ENCODE data around the gene TSPAN11.

DNA sequence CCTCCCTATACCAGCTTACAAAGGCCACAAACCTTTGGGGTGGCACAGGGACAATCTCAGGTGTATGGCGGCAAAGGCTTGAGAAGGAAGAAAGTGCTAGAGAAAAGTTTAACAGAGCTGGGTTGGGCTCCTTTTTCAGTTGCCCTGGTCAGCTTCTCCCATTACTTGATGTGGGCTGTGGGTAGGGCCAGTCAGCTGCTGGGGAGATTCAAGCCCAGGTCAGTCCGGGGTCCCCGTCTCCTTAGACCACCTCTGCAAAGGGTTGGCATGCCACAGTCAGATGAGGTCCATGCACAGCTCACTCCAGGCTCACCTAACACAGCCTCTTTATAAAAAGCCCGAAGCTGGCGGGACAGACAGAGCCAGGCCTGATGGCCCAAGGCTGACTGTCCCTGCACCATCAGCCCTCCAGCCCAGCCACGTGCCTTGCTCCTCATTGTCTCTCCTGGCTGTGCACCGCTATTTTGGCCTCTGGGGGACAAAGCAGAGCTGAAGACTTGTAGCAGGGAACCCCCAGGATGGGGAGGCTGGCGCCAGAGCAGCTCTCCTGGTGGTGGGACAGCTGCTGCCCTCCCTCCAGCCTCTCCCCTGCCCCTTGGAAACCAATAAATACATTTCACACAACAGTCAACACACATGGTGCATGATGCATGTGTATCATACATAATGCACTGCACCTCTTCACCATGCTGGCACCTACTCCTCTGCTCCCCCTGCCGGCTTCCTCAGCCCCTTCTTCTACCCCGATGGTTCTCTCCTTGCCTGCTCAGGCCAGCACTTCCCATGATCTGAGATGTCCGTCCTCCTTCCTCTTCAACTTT is 85.4 kb downstream of the TSPAN11 start:
- TF ChIP-seq EZH2 (IDR thresholded peaks at IDR 0.05; ENCODE audit: borderline replicate concordance, low read length) (no peak), CTCF (IDR thresholded peaks at IDR 0.05; ENCODE audit: low read length) (peak; percentile 67)

All from OCI-LY1 (cell line).